Measurements from ENCODE around the gene TRAPPC1. TPM values are rescaled to one million over a fixed set of nuclear protein-coding genes. Genes with fewer than 3 reads are reported as not detected.

The TRAPPC1 gene
- polyA plus RNA-seq, 1 of the 3 experiments (the other 2 are of a cell fraction): 555 TPM

DNA sequence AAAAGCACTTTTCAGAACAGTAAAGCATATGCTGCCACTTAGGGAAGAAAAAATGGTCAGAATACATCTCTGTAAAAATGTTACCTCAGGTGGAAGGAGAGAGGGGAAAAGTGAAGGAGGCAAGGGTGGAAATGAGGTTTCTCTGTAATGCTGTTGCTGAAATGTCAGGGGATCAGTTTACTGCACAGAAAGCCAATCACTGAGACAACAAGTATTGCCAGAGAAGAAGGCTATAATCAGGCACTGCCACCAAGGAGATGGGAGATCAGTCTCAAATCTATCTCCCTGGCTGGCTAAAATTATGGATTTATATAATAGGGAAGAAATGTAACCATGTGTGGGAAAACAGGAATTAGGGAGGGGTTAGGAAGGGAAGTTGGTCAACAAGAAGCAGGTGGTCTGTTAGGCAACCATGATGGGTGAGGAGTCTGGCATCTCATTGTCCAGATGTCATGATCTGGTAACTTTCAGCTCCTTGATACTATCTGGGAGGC lies 42.9 kb upstream of the TRAPPC1 start:
- Histone ChIP-seq H3K9me3 (no peaks in the 10 kb centered on the region; the same call in 1 of the 2 replicates), H3K9me2 (no peaks in the 10 kb centered on the region), H3K27me3 (ENCODE audit: insufficient read depth) (no peaks in the 10 kb centered on the region), H3K27ac (ENCODE audit: low read depth in 2 of 2, low read length in 1 of 2) (no peak overlapping the region), H3K4me1 (ENCODE audit: control insufficient read depth in 1 of 2, insufficient read depth in 2 of 2, low read depth in 1 of 2, low read length in 1 of 2) (no peaks in the 10 kb centered on the region), H2AFZ (ENCODE audit: low read depth) (no peak overlapping the region), H3K4me2 (no peak overlapping the region), H3K36me3 (replicated peaks in 1 of 2; ENCODE audit: control insufficient read depth in 1 of 2, insufficient read depth in 2 of 2, low read length in 1 of 2) (no peaks in the 10 kb centered on the region), H3K79me2 (ENCODE audit: insufficient read depth) (no peaks in the 10 kb centered on the region), H3K9ac (no peak overlapping the region), H3K4me3 (ENCODE audit: low read depth in 2 of 2, low read length in 1 of 2) (no peak overlapping the region), H3F3A (replicated peaks; ENCODE audit: insufficient read depth) (no peaks in the 10 kb centered on the region), H4K20me1 (ENCODE audit: insufficient read depth) (no peaks in the 10 kb centered on the region)
- CTCF ChIA-PET: interaction anchor here (1.0 to 8.0 kb wide), 3 partner anchors 8 to 35 kb away, joined by 3 to 47 read pairs (median 5); no protein-coding TSS in a partner anchor
- POLR2A ChIA-PET: no interaction called here
- no peak for DNase-seq
- TF ChIP-seq EZH2phosphoT487 (IDR thresholded peaks at IDR 0.05; ENCODE audit: borderline replicate concordance, low read depth) (no peak), FOSL2 (IDR thresholded peaks at IDR 0.05; ENCODE audit: borderline replicate concordance, low read depth) (no peak), MEF2A (IDR thresholded peaks at IDR 0.05; ENCODE audit: borderline replicate concordance, low read depth) (no peak), ELF1 (IDR thresholded peaks at IDR 0.05) (no peak)
- TF ChIP-seq, protein P1, sequence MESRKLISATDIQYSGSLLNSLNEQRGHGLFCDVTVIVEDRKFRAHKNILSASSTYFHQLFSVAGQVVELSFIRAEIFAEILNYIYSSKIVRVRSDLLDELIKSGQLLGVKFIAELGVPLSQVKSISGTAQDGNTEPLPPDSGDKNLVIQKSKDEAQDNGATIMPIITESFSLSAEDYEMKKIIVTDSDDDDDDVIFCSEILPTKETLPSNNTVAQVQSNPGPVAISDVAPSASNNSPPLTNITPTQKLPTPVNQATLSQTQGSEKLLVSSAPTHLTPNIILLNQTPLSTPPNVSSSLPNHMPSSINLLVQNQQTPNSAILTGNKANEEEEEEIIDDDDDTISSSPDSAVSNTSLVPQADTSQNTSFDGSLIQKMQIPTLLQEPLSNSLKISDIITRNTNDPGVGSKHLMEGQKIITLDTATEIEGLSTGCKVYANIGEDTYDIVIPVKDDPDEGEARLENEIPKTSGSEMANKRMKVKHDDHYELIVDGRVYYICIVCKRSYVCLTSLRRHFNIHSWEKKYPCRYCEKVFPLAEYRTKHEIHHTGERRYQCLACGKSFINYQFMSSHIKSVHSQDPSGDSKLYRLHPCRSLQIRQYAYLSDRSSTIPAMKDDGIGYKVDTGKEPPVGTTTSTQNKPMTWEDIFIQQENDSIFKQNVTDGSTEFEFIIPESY (IDR thresholded peaks at IDR 0.05; ENCODE audit: borderline replicate concordance, low read depth): no peak

DNA sequence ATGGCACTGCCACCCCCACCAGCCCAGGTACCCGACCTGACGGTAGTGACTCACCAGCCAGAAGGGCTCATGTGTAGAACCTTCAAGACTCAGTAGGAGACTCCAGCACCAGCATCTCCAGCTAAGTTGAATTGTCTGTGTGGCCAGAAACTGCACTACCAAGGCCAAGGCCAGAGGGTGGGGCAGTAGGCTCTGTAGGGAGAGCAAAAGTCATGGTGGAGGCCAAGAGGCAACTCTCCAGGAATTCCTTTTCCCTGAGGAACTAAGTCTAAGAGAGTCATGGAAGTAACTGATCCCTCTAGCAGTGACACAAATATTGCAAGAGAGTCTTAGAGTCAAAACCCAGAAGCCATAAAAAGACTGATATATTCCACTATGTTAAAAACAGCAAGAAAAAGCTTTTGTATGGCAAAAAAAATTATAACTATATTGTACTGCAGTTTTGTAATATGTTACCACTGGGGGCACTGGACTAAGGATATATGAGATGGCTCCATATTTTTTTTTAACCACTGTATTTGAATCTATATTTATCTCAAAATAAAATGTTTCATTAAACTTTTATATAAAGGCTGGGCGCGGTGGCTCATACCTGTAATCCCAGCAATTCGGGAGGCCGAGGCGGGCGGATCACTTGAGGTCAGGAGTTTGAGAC lies 40.5 kb upstream of the TRAPPC1 start:
- H3K4me1 ChIP-seq (ENCODE audit: control insufficient read depth in 1 of 2, insufficient read depth in 2 of 2, low read depth in 1 of 2, low read length in 1 of 2): no peaks in the 10 kb centered on the region
- H3K27me3 ChIP-seq (ENCODE audit: insufficient read depth): no peaks in the 10 kb centered on the region
- no peak for DNase-seq
- TF ChIP-seq, protein P2, sequence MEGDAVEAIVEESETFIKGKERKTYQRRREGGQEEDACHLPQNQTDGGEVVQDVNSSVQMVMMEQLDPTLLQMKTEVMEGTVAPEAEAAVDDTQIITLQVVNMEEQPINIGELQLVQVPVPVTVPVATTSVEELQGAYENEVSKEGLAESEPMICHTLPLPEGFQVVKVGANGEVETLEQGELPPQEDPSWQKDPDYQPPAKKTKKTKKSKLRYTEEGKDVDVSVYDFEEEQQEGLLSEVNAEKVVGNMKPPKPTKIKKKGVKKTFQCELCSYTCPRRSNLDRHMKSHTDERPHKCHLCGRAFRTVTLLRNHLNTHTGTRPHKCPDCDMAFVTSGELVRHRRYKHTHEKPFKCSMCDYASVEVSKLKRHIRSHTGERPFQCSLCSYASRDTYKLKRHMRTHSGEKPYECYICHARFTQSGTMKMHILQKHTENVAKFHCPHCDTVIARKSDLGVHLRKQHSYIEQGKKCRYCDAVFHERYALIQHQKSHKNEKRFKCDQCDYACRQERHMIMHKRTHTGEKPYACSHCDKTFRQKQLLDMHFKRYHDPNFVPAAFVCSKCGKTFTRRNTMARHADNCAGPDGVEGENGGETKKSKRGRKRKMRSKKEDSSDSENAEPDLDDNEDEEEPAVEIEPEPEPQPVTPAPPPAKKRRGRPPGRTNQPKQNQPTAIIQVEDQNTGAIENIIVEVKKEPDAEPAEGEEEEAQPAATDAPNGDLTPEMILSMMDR (IDR thresholded peaks at IDR 0.05): peak; percentile 56
- no peak for TF ChIP-seq GABPA (IDR thresholded peaks at IDR 0.05; ENCODE audit: low read depth)
- no peaks in the 10 kb centered on the region for H3F3A ChIP-seq (replicated peaks; ENCODE audit: insufficient read depth)
- no peak overlapping the region for H3K4me3 ChIP-seq (ENCODE audit: low read depth in 2 of 2, low read length in 1 of 2)
- H3K36me3 ChIP-seq (replicated peaks in 1 of 2; ENCODE audit: control insufficient read depth in 1 of 2, insufficient read depth in 2 of 2, low read length in 1 of 2): no peaks in the 10 kb centered on the region
- no peaks in the 10 kb centered on the region for H3K79me2 ChIP-seq (ENCODE audit: insufficient read depth)
- no peak overlapping the region for H3K9ac ChIP-seq
- CTCF ChIA-PET: interaction anchor here (0.7 to 2.7 kb wide), 9 partner anchors 13 to 108 kb away, joined by 3 to 16 read pairs (median 3); no protein-coding TSS in a partner anchor
- H3K4me2 ChIP-seq: no peak overlapping the region
- POLR2A ChIA-PET: no interaction called here
- no peaks in the 10 kb centered on the region for H4K20me1 ChIP-seq (ENCODE audit: insufficient read depth)
- H3K9me2 ChIP-seq: no peaks in the 10 kb centered on the region
- H3K9me3 ChIP-seq: no peaks in the 10 kb centered on the region; the same call in 1 of the 2 replicates
- WGBS (ENCODE audit: low lambda C conversion rate): 91% methylated on average over 8 of the region's 8 CpGs
- H2AFZ ChIP-seq (ENCODE audit: low read depth): no peak overlapping the region
- no peak overlapping the region for H3K27ac ChIP-seq (ENCODE audit: low read depth in 2 of 2, low read length in 1 of 2)
